Stimulated activated CD4-positive, alpha-beta T cell treated with anti-CD3 and anti-CD28 coated beads, Interleukin-4, amount 100 ng/mL, for 48 hours (primary cell): ENCODE results near the gene TTYH3.

ENCODE experiments used
- DNase-seq, 2 donors: peaks; one replicate each; pipeline ENCODE4 v3.0.0-alpha.2; 2020; ENCODE audit warnings: low read depth in 2 of 2

TTYH3 gene

GRCh38 chr7:2708547-2709310 lies 76.9 kb downstream of the TTYH3 start:
- DNase-seq, result no peak

GRCh38 chr7:2709553-2710285 lies 77.9 kb downstream of the TTYH3 start:
- DNase-seq, result peak; percentile 65 to 70

- no peak for DNase-seq
These were observed 78.5 kb downstream of the TTYH3 start for GRCh38 chr7:2710286-2710655.

GRCh38 chr7:2710901-2711551 lies 79.2 kb downstream of the TTYH3 start:
- no peak for DNase-seq

- no peak for DNase-seq
These were observed 80.3 kb downstream of the TTYH3 start for GRCh38 chr7:2711895-2712675.

- no peak for DNase-seq
These were observed 81.6 kb downstream of the TTYH3 start for GRCh38 chr7:2713370-2713769.

- no peak for DNase-seq
These were observed 82.2 kb downstream of the TTYH3 start for GRCh38 chr7:2713978-2714377.
